Erythroblast (primary cell): ENCODE results near the gene ARMH2.

Source experiments
- GATA1 ChIP-seq: IDR thresholded peaks from 2 replicates; pipeline ENCODE4 v1.6.1; 2011; ENCODE audit warnings: low read depth, mild to moderate bottlenecking, control low read depth, low read length, moderate library complexity
- POLR2A ChIP-seq: IDR thresholded peaks from 2 replicates; pipeline ENCODE4 v1.6.1; 2011; ENCODE audit warnings: mild to moderate bottlenecking, low read length

- TF ChIP-seq POLR2A (no peak), GATA1 (no peak)
Measured at GRCh38 chr6:24753545-24753944, 45.2 kb downstream of the ARMH2 start.
